Ammon's horn (tissue), 1 donor: ENCODE results near the gene KCNMB1.

Source experiments
- DNase-seq: peaks from one replicate; pipeline ENCODE4 v3.0.0-alpha.2; 2016; ENCODE audit warnings: low spot score

The KCNMB1 gene

DNA sequence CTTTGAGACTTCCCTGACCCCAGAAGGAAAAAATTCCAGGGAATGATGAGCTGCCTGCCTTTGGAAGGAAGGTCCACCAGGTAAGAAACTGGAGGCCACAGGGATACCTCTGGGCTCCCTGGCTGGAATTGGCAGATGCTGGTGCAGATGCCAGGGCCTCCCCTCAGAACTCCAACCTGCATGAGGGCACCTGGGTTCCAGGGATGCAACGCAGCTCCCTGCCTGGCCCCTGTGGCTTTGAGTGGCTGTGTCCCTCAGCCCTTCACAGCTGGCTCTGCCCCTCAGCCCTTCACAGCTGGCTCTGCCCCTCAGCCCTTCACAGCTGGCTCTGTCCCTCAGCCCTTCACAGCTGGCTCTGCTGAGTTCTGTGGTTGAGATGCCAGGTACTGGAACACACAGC, 13.9 kb downstream of the KCNMB1 start:
- DNase-seq, result no peak

- no peak for DNase-seq
Observed at GRCh38 chr5:170372971-170373370, 16.2 kb downstream of the KCNMB1 start.

GRCh38 chr5:170368586-170368985, 20.6 kb downstream of the KCNMB1 start:
- DNase-seq, result peak; percentile 66

DNA sequence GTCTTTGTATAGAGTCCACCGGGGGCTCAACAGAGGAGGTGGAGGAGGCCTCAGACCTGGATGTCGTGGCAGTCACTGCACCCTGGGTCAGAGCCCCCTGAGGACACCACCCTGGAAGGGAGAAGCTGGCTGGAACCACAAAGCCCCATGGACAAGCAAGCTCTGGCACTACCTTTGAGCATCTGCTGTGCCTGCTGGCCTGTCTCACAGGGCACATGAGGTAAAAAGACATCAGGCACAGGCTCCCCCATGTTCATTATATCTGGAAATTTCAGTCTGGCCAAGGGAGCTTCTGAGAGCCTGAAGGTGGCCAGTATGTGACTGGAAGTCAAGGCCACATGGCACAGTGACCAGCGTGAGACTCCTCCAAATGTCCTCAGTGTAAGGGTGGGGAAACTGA, 22.9 kb downstream of the KCNMB1 start:
- DNase-seq, result no peak

- DNase-seq, result no peak
Observed at GRCh38 chr5:170365831-170366230, 23.3 kb downstream of the KCNMB1 start.

DNA sequence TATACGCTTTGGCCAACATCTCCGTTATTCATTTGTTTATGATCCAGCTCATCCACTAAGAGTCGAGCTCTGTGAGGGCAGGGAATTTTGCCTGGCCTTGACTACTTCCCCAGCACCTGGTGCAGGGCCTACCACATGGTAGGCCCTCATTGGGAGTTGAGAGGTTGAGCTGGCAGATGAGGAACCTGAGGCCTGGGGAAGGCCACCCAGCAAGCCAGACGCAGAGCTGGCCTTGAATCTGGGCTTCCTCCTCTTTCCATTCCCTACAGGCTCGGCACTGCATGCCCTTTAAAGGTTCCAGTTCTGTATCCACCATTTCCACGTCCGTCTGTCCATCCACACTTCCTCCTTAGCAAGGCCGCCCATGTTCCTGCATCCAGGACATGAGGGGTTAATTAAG, 24.2 kb downstream of the KCNMB1 start:
- no peak for DNase-seq

- DNase-seq, result peak; percentile 39
Observed at GRCh38 chr5:170363671-170364070, 25.5 kb downstream of the KCNMB1 start.

DNA sequence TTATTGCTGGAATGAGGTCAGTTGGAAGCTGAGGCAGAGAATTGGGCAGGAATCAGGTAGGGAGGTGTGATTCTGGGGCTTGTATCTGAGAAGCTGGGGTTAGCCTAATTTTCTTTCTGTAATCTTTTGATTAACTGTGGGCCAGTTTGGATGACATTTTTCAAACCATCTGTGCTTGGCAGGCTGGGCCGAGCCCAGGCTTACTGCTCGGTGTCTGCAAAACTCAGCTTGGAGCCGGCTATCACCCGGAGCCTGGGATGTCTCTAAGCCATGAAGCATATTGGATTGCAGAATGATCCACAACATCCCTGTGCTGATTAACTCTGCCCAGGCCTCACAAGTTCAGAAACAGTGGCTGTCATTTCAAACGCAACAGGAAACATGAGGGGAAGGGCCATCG, 26.5 kb downstream of the KCNMB1 start:
- DNase-seq, result no peak

GRCh38 chr5:170362102-170362501, 27.1 kb downstream of the KCNMB1 start:
- DNase-seq, result peak; percentile 67

DNA sequence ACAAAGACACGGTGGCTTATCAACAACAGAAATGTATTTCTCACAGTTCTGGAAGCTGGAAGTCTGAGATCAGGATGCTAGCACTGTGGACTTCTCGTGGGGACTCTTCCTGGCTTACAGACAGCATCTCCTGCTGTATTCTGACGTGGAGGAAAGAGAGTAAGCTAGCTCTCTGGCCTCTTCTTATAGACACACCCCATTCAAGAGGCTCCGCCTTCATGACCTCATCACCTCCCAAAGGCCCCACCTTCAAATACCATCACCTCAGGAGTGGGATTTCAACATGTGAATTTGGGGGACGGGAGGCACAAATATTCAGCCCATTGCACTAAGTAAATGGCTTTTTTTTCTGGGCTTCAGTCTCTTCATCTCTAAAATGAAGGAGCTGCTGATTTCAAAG, 27.6 kb downstream of the KCNMB1 start:
- no peak for DNase-seq

DNA sequence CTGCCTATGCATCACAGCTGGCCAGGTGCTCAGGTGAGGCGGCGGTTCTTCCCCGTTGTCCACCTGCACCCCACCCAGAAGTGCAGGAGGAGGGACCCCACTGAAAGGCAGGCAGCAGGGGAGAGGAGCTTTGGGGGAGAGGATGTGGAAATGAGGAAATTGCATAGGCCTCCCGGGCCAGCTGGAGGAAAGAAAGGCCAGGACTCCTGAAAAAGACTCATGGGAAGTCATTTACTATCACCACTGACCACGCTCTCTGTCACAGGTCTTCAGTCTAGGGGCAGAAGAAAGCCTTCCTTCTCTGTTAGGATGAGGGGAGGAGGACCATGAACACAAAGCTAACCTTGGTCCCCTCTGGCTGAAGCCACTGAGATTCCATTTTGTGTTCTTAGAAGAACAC, 28.1 kb downstream of the KCNMB1 start:
- no peak for DNase-seq

DNA sequence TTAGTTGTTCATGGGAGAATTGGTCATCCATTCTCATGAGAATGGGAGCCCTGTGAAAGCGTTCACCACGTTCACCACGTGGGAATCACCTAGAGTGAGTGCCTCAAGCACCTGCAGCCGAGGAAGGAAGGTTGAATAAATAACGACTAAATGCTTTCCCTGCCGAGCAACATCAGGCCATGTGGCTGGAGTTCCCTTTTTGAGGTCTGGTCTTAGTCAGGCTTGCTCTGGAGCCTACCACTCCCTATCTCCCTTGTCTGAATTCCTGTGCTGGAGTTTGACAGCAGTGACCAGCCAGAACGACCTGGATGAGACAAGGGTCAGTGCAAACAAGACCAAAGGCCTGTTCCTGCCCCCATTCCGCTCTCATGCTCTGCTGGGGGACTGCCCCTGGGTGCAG, 28.5 kb downstream of the KCNMB1 start:
- peak; percentile 45 for DNase-seq

DNA sequence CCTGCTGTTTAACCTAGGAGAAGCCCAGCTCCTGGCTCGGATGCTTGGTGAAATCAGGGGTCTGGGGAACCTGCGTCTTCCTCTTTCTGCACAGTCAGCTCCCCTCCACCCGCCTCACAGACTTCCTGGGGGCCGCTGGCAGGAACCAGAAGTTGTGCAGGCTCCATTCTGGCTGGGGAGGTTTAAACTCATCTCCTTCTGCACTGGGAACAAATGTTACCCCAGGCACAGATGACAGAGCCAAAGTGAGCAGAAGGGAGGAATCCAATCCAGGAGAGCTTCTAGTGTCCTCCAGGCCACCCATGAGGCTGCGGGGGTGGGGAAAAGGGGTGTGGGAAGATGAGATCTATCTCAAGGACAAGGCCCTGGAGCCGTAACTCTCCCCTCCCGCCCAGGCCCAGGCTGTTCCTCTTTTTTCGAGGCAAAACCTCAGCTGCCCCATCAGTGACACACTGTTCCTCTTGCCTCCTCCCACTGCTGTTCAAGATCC, 31.2 kb downstream of the KCNMB1 start:
- peak; percentile 66 for DNase-seq

DNA sequence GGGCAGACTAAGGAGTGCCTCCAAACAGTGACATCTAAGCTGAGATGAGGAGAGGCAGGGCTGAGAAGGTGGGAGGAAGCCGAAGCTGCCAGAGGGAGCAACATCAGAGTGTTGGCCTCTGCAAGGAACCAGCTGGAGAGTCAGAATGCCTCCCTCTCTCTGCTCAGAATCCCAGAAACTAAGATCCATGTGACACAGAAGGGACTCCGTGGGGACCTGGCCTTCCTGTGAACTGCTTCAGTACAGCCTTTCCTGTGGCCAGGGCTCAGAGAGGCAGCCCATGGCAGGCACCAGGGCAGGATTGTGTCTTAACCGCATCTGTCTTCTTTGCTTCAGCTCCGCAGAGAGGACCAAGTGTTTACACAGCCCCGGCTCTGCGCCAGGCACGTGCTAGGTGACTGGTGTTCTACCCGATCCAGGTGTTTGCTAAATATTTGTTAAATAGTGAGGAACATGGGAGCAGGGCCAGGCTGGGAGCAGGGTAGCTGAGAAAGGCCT, 33.5 kb downstream of the KCNMB1 start:
- DNase-seq, result no peak

DNA sequence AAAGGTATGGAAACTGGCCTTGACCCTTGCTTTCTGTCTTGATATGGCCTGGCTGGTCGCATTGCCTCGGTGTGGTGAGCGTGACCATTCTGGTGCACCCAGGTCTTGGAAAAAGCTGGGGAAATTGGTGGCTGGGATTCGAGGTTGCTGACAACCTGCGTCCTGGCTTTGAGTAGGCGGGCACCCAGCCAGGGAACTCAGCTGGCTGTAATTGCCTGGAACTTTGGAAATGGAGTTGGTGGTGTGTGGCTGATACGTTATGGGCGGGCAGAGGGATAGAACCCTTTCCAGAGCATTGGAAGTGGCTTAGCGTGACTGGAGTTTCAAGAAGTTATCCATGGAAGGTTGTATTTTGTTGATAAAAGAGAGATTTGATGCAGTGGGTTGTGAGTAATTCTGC, 35.2 kb downstream of the KCNMB1 start:
- no peak for DNase-seq

- DNase-seq, result peak; percentile 25
Observed at GRCh38 chr5:170353011-170353761, 36.0 kb downstream of the KCNMB1 start.

DNA sequence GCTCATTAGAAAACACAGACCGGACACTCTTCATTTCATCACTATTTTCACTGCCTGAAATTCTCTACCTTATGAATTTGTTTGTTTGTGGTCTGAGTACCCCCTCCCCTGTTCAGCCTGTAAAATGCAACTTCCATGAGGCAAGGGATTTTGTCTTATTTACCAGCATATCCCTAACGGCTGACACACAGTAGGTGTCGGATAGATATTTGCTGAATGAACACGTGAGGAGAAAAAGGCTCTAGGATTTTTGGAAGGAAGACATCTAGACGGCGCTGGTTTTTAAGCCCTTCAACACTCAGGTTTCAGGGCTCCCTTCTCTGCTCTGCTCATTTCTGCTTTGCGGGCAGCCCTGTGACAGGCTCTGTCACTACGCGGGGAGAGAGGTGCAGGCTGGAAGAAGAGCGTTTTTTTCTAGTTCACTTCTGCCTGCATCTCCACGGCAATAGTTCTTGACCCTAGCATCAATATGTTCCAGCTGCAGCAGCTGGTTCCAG, 41.0 kb downstream of the KCNMB1 start:
- peak; percentile 31 for DNase-seq

GRCh38 chr5:170347022-170347567, 42.1 kb downstream of the KCNMB1 start:
- no peak for DNase-seq

DNA sequence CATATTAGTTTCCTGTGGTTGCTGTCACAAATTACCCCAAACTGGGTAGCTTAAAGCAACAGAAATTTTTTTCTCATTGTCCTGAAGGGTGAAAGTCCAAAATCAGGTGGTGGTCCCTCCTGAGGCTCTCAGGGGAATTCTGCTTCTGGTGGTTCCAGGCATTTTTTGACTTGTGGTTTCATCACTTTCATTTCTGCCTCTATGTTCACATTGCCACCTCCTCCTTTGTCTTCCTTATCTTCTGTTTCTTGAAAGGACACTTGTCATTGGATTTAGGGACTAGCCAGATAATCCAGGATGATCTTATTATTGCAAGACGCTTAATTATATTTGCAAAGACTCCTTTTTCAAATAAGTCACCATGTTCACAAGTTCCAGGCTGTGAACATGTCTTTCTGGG, 43.2 kb downstream of the KCNMB1 start:
- DNase-seq, result no peak

DNA sequence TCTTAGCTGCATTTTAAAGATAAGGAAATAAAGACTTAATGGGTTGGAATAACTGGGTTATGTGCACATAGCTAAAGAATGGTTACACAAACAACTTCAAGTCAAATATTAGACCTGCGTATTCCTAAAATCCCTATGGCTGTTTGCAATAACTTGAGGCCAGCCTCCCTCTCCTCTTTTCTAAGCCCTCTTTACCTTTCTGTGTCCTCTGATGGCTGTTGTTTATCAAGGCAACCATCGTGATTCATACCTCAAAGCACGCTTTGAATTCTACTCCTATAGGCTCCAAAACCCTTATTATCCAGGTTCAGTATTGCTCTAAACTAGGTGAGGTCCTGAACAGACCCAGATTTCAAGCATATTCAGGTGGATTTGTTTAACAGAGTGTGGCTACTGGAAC, 46.0 kb downstream of the KCNMB1 start:
- DNase-seq, result no peak

- DNase-seq, result no peak
Observed at GRCh38 chr5:170342153-170342725, 46.9 kb downstream of the KCNMB1 start.

GRCh38 chr5:170341545-170341944, 47.6 kb downstream of the KCNMB1 start:
- no peak for DNase-seq

- DNase-seq, result no peak
Observed at GRCh38 chr5:170339780-170340167, 49.4 kb downstream of the KCNMB1 start.
